NCI-H460 (cell line): ENCODE measurements around the gene MYLK4. TPM values are rescaled to one million over a fixed set of nuclear protein-coding genes. Genes with fewer than 3 reads are reported as not detected.
"Not testable (repeated sequence)": the region's sequence is repeated elsewhere in the genome, so short reads cannot be mapped to it uniquely, and the experiment has no call there.

Source experiments
- DNase-seq: peaks from one replicate; pipeline ENCODE4 v3.0.0-alpha.2; 2016; ENCODE audit warnings: low read depth; ENCODE audit errors: extremely low read depth
- total RNA-seq: library from RNA; depleted of rRNA; stranded (reverse); fragments of >200 nt; shearing (Covaris generic); gene quantifications from 2 replicates; pipeline ENCODE4 v1.2.3, GENCODE V29; 2014

The MYLK4 gene
- total RNA-seq, 1 experiment from 2014 or later, result 0.27 TPM

GRCh38 chr6:2780102-2780737 lies 29.5 kb upstream of the MYLK4 start:
- DNase-seq, result no peak

- no peak for DNase-seq
Observed at GRCh38 chr6:2777249-2777648, 26.5 kb upstream of the MYLK4 start.

GRCh38 chr6:2775003-2775402 lies 24.3 kb upstream of the MYLK4 start:
- DNase-seq, result no peak

- no peak for DNase-seq
Observed at GRCh38 chr6:2773449-2773848, 22.7 kb upstream of the MYLK4 start.

GRCh38 chr6:2772840-2773239 lies 22.1 kb upstream of the MYLK4 start:
- no peak for DNase-seq

GRCh38 chr6:2771079-2771478 lies 20.4 kb upstream of the MYLK4 start:
- no peak for DNase-seq

GRCh38 chr6:2770171-2770570 lies 19.4 kb upstream of the MYLK4 start:
- DNase-seq, result no peak

- no peak for DNase-seq
Observed at GRCh38 chr6:2768696-2769095, 18.0 kb upstream of the MYLK4 start.

GRCh38 chr6:2767657-2768524 lies 17.2 kb upstream of the MYLK4 start:
- DNase-seq, result no peak

GRCh38 chr6:2766767-2767656 lies 16.3 kb upstream of the MYLK4 start:
- no peak for DNase-seq

GRCh38 chr6:2765896-2766766 lies 15.4 kb upstream of the MYLK4 start:
- no peak for DNase-seq

- peak; percentile 96 for DNase-seq
Observed at GRCh38 chr6:2765166-2765895, 14.6 kb upstream of the MYLK4 start, which contains the start of gene WRNIP1. Gene WRNIP1 (plus strand): TSS chr6:2765393. CDS start chr6:2765623, 230 bp downstream.

GRCh38 chr6:2764610-2765165 lies 14.0 kb upstream of the MYLK4 start:
- no peak for DNase-seq

GRCh38 chr6:2763876-2764540 lies 13.3 kb upstream of the MYLK4 start:
- DNase-seq, result no peak

- no peak for DNase-seq
Observed at GRCh38 chr6:2763345-2763841, 12.7 kb upstream of the MYLK4 start.

- not testable (repeated sequence) for DNase-seq
Observed at GRCh38 chr6:2762868-2763267, 12.1 kb upstream of the MYLK4 start.

GRCh38 chr6:2760882-2761842 lies 10.4 kb upstream of the MYLK4 start:
- no peak for DNase-seq
